ENCODE data around the gene NEK10. TPM values are rescaled to one million over a fixed set of nuclear protein-coding genes. Genes with fewer than 3 reads are reported as not detected.

Gene NEK10
- total and polyA plus RNA-seq, 2 of the 13 experiments (the other 11 are each of a cell fraction or from before 2014, with no cell fraction given): 2.8 to 14.2 TPM

DNA sequence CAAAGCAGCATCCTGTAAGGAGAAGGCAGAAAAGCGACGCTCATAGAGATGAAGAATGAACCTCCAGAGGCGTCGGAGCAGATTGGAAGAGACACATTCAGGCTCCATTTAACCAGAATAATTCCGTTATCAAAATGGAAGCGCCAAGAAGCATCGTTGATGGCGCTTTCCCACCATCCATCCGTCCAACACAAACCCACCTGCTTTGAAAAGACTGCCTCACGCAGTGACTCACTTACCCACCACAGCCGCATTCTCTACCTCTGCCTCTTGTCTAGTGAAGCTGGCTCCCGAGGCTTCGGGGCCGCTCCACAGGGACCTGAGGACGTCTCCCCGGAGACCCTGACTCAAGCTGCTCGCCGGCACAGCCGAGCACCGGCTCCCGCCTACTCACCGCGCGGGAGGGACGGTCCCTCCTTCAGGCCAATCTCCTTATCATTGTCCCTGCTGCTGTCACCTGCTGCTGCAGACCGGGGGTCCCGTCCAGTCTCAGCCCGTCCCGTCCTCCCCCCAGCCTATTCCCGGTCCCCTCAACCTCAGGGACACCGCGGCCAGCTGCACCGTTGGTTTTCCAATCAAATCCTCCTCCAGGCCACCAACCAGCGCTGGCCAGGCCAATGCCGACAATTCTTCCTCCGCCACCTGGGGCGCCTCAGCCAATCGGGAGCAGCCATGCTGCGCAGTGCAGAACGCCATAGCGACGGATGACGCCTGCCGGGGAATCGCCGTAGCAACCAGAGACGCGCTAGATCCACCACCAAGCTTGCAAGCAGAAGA is at the start of gene NEK10 (continued):
- TF ChIP-seq, protein P1, sequence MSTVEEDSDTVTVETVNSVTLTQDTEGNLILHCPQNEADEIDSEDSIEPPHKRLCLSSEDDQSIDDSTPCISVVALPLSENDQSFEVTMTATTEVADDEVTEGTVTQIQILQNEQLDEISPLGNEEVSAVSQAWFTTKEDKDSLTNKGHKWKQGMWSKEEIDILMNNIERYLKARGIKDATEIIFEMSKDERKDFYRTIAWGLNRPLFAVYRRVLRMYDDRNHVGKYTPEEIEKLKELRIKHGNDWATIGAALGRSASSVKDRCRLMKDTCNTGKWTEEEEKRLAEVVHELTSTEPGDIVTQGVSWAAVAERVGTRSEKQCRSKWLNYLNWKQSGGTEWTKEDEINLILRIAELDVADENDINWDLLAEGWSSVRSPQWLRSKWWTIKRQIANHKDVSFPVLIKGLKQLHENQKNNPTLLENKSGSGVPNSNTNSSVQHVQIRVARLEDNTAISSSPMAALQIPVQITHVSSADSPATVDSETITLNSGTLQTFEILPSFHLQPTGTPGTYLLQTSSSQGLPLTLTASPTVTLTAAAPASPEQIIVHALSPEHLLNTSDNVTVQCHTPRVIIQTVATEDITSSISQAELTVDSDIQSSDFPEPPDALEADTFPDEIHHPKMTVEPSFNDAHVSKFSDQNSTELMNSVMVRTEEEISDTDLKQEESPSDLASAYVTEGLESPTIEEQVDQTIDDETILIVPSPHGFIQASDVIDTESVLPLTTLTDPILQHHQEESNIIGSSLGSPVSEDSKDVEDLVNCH (CRISPR knock-in tag; IDR thresholded peaks at IDR 0.05): no peak
- no peak; the same call in 1 of the 2 replicates for TF ChIP-seq BCL3 (CRISPR knock-in tag; IDR thresholded peaks at IDR 0.05)
- TF ChIP-seq ZNF207 (IDR thresholded peaks at IDR 0.05; ENCODE audit: borderline replicate concordance): no peak
- TF ChIP-seq KLF12 (CRISPR knock-in tag; IDR thresholded peaks at IDR 0.05; ENCODE audit: borderline replicate concordance): 0 out of 2 replicates have a peak, but pooled peaks have one; percentile 31
- TF ChIP-seq BCL6 (CRISPR knock-in tag; IDR thresholded peaks at IDR 0.05): no peak
- TF ChIP-seq ATF7 (IDR thresholded peaks at IDR 0.05): no peak
- TF ChIP-seq ATF7 (CRISPR knock-in tag; IDR thresholded peaks at IDR 0.05): no peak
- no peak for TF ChIP-seq MBNL3 (CRISPR knock-in tag; conservative IDR thresholded peaks at IDR 0.05)
- no peak for TF ChIP-seq ZNF44 (CRISPR knock-in tag; IDR thresholded peaks at IDR 0.05)
- TF ChIP-seq ZHX2 (IDR thresholded peaks at IDR 0.05; ENCODE audit: low read depth): no peak
- TF ChIP-seq ZHX2 (CRISPR knock-in tag; IDR thresholded peaks at IDR 0.05; ENCODE audit: borderline replicate concordance): no peak
- TF ChIP-seq POLR2AphosphoS5 (IDR thresholded peaks at IDR 0.05; ENCODE audit: low read depth, low read length): peak; percentile 31
- TF ChIP-seq AKAP8 (CRISPR knock-in tag; IDR thresholded peaks at IDR 0.05): no peak; the same call in 1 of the 2 replicates
- no peak for TF ChIP-seq ZNF775 (CRISPR knock-in tag; IDR thresholded peaks at IDR 0.05; ENCODE audit: borderline replicate concordance)
- no peak; the same call in 1 of the 2 replicates for TF ChIP-seq ZNF556 (CRISPR knock-in tag; IDR thresholded peaks at IDR 0.05; ENCODE audit: borderline replicate concordance)
- no peak for TF ChIP-seq JUND (CRISPR knock-in tag; IDR thresholded peaks at IDR 0.05)

All from HepG2 (cell line).